OCI-LY7 (cell line): Measurements from ENCODE around the gene LYRM9. TPM values are rescaled to one million over a fixed set of nuclear protein-coding genes. Genes with fewer than 3 reads are reported as not detected.

Source experiments
- BruUV-seq: library from RNA; stranded (reverse); fragments of 400-500 nt; replicated peaks from 2 replicates; lab custom pipeline; 2021; lab: Mats Ljungman, UMichigan
- CTCF ChIA-PET: fragments of 300-600 bp; sonication (Branson Sonifier 250); formaldehyde crosslinking; loops from one replicate; lab custom pipeline; 2022; ENCODE audit warnings: antibody characterized with exemption; ENCODE audit not compliant: unreplicated experiment; lab: Charles Lee
- POLR2A ChIA-PET: fragments of 300-600 bp; sonication (Branson Sonifier 250); formaldehyde crosslinking; loops from one replicate; lab custom pipeline; 2022; ENCODE audit warnings: antibody characterized with exemption; lab: Charles Lee
- DNase-seq: peaks from one replicate; pipeline ENCODE4 v3.0.0-alpha.2; 2015; ENCODE audit warnings: low spot score
- H2AFZ ChIP-seq: fragments of 200-600 bp; sonication (generic), shearing (Covaris generic); 2 replicates; pipeline ENCODE4 v1.6.1; 2014; ENCODE audit warnings: mild to moderate bottlenecking, antibody characterized with exemption, low read length, moderate library complexity
- H3K27ac ChIP-seq: fragments of 200-600 bp; sonication (generic); 2 replicates; pipeline ENCODE4 v1.5.1; 2014; ENCODE audit warnings: mixed run types, low read depth, mild to moderate bottlenecking, moderate library complexity, low read length, inconsistent platforms; ENCODE audit not compliant: poor library complexity, severe bottlenecking
- H3K36me3 ChIP-seq: fragments of 200-600 bp; sonication (generic); 2 replicates; pipeline ENCODE4 v1.6.1; 2014; ENCODE audit warnings: mild to moderate bottlenecking, antibody characterized with exemption, low read length, moderate library complexity, mixed read lengths; ENCODE audit not compliant: insufficient read depth
- H3K4me1 ChIP-seq: fragments of 200-600 bp; sonication (generic); 2 replicates; pipeline ENCODE4 v1.5.1; 2014; ENCODE audit warnings: mild to moderate bottlenecking, low read length; ENCODE audit not compliant: insufficient read depth, poor library complexity, severe bottlenecking
- H3K4me2 ChIP-seq: fragments of 200-600 bp; sonication (generic); 2 replicates; pipeline ENCODE4 v1.6.1; 2014; ENCODE audit warnings: mild to moderate bottlenecking, low read length
- H3K4me3 ChIP-seq: fragments of 200-600 bp; sonication (generic); 2 replicates; pipeline ENCODE4 v1.5.1; 2014; ENCODE audit warnings: mild to moderate bottlenecking, low read depth, low read length; ENCODE audit not compliant: poor library complexity, severe bottlenecking
- H3K79me2 ChIP-seq: fragments of 200-600 bp; sonication (generic); 2 replicates; pipeline ENCODE4 v1.6.1; 2016; ENCODE audit warnings: low read depth, mild to moderate bottlenecking, low read length, moderate library complexity, mixed read lengths; ENCODE audit not compliant: insufficient read depth
- H3K9me2 ChIP-seq: fragments of 200-600 bp; sonication (generic); 2 replicates; pipeline ENCODE4 v1.6.1; 2016; ENCODE audit warnings: mild to moderate bottlenecking, low read length, mixed read lengths; ENCODE audit not compliant: insufficient read depth
- H3K9me3 ChIP-seq: fragments of 200-600 bp; sonication (generic); 2 replicates; pipeline ENCODE4 v1.6.1; 2014; ENCODE audit warnings: mild to moderate bottlenecking, mixed run types, low read length, mixed read lengths
- H4K20me1 ChIP-seq: fragments of 200-600 bp; sonication (generic); 2 replicates; pipeline ENCODE4 v1.6.1; 2014; ENCODE audit warnings: mild to moderate bottlenecking, antibody characterized with exemption, low read length, moderate library complexity, mixed read lengths; ENCODE audit not compliant: insufficient read depth
- EZH2phosphoT487 ChIP-seq: fragments of 200-600 bp; sonication (generic); IDR thresholded peaks from 2 replicates; pipeline ENCODE4 v1.6.1; 2018; ENCODE audit warnings: low read depth, borderline replicate concordance, mild to moderate bottlenecking, mixed run types, antibody characterized with exemption, low read length, moderate library complexity, mixed read lengths
- intact Hi-C: fragments of 100-400 bp; cut with micrococcal nuclease; formaldehyde crosslinking; loops from one replicate; pipeline ENCODE4 v1.10.0; 2022; ENCODE audit not compliant: unreplicated experiment
- total RNA-seq, 2 experiments: library from RNA; depleted of rRNA in 1 of 2; stranded (reverse); fragments of >200 nt in 1 of 2; shearing (Covaris generic) in 1 of 2; gene quantifications; 2 replicates each; pipeline ENCODE4 v1.2.3, GENCODE V29; 2014 to 2022
- TF ChIP-seq, protein P1 (sequence below): fragments of 200-600 bp; sonication (generic); conservative IDR thresholded peaks from 2 replicates; pipeline ENCODE4 v1.5.1; 2014; ENCODE audit warnings: mild to moderate bottlenecking, antibody characterized with exemption, low read length, moderate library complexity, mixed read lengths

The LYRM9 gene
- total RNA-seq, 2 experiments from 2014 or later = 0.35 to 1.4 TPM

DNA sequence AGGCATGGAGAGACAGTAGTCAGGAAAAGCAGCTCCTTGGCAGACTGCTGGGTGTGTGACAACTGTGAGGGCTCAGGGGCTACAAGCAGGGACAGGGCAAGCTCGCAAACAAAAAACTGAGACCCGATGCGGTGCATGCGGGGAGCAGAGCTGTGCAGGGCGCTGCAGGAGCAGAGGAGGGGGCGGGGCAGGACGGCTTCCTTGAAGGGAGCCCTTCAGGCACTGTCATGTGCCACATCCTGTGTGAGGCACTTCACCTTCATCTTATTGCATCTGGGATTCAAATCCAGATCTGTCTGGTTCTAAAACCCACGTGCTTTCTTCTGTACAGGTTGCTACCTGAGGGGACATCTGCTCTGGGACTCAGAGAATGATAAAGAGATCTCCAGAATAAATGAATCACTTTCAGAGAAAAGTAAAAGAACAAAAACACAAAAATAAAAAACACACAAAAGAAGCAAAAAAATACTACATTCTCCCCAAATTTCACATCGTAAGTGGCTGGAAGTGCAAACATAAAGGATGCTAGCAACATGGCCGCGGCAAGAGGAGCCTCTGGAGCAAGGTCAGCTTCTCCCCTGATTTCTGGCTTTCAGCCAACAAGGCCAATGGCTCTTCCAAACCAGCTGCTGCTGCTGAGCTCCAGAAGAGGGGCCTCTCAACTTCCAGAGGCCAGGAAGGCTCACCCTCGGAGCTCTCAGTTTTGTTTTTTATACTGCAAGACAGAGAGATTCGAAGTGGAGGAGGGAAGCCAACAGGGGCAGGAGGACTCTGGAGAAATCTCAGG is 14.2 kb downstream of the LYRM9 start:
- no peak overlapping the region for H3K4me2 ChIP-seq
- TF ChIP-seq, protein P1, sequence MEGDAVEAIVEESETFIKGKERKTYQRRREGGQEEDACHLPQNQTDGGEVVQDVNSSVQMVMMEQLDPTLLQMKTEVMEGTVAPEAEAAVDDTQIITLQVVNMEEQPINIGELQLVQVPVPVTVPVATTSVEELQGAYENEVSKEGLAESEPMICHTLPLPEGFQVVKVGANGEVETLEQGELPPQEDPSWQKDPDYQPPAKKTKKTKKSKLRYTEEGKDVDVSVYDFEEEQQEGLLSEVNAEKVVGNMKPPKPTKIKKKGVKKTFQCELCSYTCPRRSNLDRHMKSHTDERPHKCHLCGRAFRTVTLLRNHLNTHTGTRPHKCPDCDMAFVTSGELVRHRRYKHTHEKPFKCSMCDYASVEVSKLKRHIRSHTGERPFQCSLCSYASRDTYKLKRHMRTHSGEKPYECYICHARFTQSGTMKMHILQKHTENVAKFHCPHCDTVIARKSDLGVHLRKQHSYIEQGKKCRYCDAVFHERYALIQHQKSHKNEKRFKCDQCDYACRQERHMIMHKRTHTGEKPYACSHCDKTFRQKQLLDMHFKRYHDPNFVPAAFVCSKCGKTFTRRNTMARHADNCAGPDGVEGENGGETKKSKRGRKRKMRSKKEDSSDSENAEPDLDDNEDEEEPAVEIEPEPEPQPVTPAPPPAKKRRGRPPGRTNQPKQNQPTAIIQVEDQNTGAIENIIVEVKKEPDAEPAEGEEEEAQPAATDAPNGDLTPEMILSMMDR = no peak
- TF ChIP-seq EZH2phosphoT487 = no peak
- H3K36me3 ChIP-seq = no peaks in the 10 kb centered on the region
- H3K4me1 ChIP-seq = no peaks in the 10 kb centered on the region
- POLR2A ChIA-PET = no interaction called here
- H3K79me2 ChIP-seq = no peaks in the 10 kb centered on the region
- DNase-seq = no peak
- H3K4me3 ChIP-seq = no peak overlapping the region
- intact Hi-C loops = no loop called here
- CTCF ChIA-PET = interaction anchor here (0.7 kb wide), 1 partner anchor 73 kb away, joined by 5 read pairs; no protein-coding TSS in a partner anchor
- H3K9me2 ChIP-seq = no peaks in the 10 kb centered on the region
- no TSS peak for BruUV-seq
- H3K9me3 ChIP-seq = no peaks in the 10 kb centered on the region
- H2AFZ ChIP-seq = no peak overlapping the region
- H4K20me1 ChIP-seq = no peaks in the 10 kb centered on the region
- H3K27ac ChIP-seq = no peak overlapping the region

DNA sequence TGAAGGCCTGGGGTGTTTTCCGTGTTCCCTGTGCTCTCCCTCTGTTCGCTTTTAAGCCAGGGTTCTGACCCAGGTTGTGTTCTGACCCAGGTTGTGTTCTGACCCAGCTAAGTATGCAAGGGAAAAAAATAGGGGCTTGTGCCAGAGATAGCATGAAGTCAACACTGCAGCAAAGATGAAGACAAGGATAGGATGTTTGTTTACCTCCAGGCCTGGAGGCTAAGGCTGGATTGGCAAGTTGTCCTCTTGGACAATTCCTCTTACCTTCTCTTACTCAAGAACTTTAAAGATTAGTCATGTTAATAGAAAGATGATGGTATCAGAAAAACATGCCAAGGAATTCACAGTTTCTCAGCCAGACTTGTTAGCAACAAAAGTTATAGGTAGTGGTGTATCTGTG is 19.4 kb downstream of the LYRM9 start:
- POLR2A ChIA-PET = no interaction called here
- intact Hi-C loops = no loop called here
- H3K36me3 ChIP-seq = no peaks in the 10 kb centered on the region
- no peaks in the 10 kb centered on the region for H3K9me3 ChIP-seq
- H3K79me2 ChIP-seq = no peaks in the 10 kb centered on the region
- TF ChIP-seq EZH2phosphoT487 = no peak
- TF ChIP-seq, protein P1 = no peak
- H3K4me2 ChIP-seq = no peak overlapping the region
- CTCF ChIA-PET = no interaction called here
- H3K27ac ChIP-seq = no peak overlapping the region
- no peak overlapping the region for H2AFZ ChIP-seq
- H4K20me1 ChIP-seq = no peaks in the 10 kb centered on the region
- no peak for DNase-seq
- BruUV-seq = no TSS peak
- no peaks in the 10 kb centered on the region for H3K9me2 ChIP-seq
- no peak overlapping the region for H3K4me3 ChIP-seq
- H3K4me1 ChIP-seq = no peaks in the 10 kb centered on the region

DNA sequence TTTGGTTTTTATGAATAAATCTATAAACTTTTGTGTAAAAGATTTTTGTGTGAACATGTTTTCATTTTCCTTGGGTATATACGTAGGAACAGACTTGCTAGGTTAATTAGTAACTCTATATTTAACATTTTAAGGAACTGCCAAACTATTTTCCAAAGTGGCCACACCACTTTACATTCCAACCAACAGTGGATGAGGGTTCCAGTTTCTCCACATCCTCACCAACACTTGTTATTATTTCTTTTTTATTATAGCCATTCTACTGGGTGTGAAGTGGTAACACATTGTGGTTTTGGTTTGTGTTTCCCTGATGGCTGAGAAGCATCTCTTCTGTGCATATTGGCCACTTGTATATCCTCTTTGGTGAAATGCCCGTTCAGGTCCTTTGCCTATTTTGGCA is 20.0 kb downstream of the LYRM9 start:
- Histone ChIP-seq H3K79me2 (no peaks in the 10 kb centered on the region), H2AFZ (no peak overlapping the region), H3K9me3 (no peaks in the 10 kb centered on the region), H3K4me1 (no peaks in the 10 kb centered on the region), H3K27ac (no peak overlapping the region), H3K36me3 (no peaks in the 10 kb centered on the region), H4K20me1 (no peaks in the 10 kb centered on the region), H3K4me2 (no peak overlapping the region), H3K4me3 (no peak overlapping the region), H3K9me2 (no peaks in the 10 kb centered on the region)
- intact Hi-C loops = no loop called here
- CTCF ChIA-PET = no interaction called here
- TF ChIP-seq EZH2phosphoT487 = no peak
- TF ChIP-seq, protein P1 = no peak
- BruUV-seq = no TSS peak
- POLR2A ChIA-PET = no interaction called here
- no peak for DNase-seq
